A549 (cell line): ENCODE data around the gene PRF1. TPM values are rescaled to one million over a fixed set of nuclear protein-coding genes. Genes with fewer than 3 reads are reported as not detected.

Source experiments
- ATAC-seq, 2 experiments: fragments of 200-7000 bp in 1 of 2; fragments of >200 bp in 1 of 2; cut with Nextera tagmentation in 1 of 2; cut with Tn5 transposase in 1 of 2; 3 replicates each; pipeline versions ENCODE4 v1.8.0 to v1.9.1; 2018 to 2020; ENCODE audit warnings: mild to moderate bottlenecking in 1 of 2, moderate library complexity in 1 of 2
- CTCF ChIA-PET: fragments of 300-600 bp; sonication (Branson Sonifier 250); formaldehyde crosslinking; extraction: SDS; loops from one replicate; lab custom pipeline; 2021; ENCODE audit warnings: antibody characterized with exemption, inconsistent platforms; lab: Yijun Ruan, JAX
- POLR2A ChIA-PET: fragments of 350-600 bp; formaldehyde crosslinking; extraction: SDS; loops from one replicate; lab custom pipeline; 2021; ENCODE audit warnings: antibody characterized with exemption, inconsistent platforms; lab: Yijun Ruan, JAX
- DNase-seq, 2 experiments: peaks; one replicate each; pipeline versions ENCODE4 v3.0.0 to v3.0.0-alpha.2; 2011 to 2016; ENCODE audit warnings: low read depth in 1 of 2, low spot score in 1 of 2
- FAIRE-seq: peaks from 2 replicates; lab custom pipeline; 2011; peaks lifted over from hg19 to GRCh38; lab: Jason Lieb, UNC
- H3K27ac ChIP-seq, 2 experiments: fragments of >200 bp; sonication (Bioruptor Twin); formaldehyde crosslinking; 3 replicates each; pipeline ENCODE4 v1.5.1; 2016 to 2017
- H3K4me1 ChIP-seq: fragments of >200 bp; sonication (Bioruptor Twin); formaldehyde crosslinking; 3 replicates; pipeline ENCODE4 v1.6.1; 2016
- H3K4me2 ChIP-seq: fragments of >200 bp; sonication (Bioruptor Twin); formaldehyde crosslinking; 3 replicates; pipeline ENCODE4 v1.6.1; 2016
- H3K4me3 ChIP-seq: fragments of >200 bp; sonication (Bioruptor Twin); formaldehyde crosslinking; 3 replicates; pipeline ENCODE4 v1.5.1; 2016
- H3K9me3 ChIP-seq: fragments of >200 bp; sonication (Bioruptor Twin); formaldehyde crosslinking; 3 replicates; pipeline ENCODE4 v1.6.1; 2016
- CBX8 ChIP-seq: fragments of 200-600 bp; sonication (generic); IDR thresholded peaks from 2 replicates; pipeline ENCODE4 v1.6.1; 2016
- CHD2 ChIP-seq: fragments of 150-350 bp; IDR thresholded peaks from 2 replicates; pipeline ENCODE4 v1.6.1; 2014; ENCODE audit warnings: low read length; ENCODE audit not compliant: partially characterized antibody
- CTCF ChIP-seq: fragments of >200 bp; sonication (Bioruptor Twin); formaldehyde crosslinking; IDR thresholded peaks from 3 replicates; pipeline ENCODE4 v1.5.1; 2016
- EHF ChIP-seq: fragments of 250-450 bp; sonication (Bioruptor Pico); IDR thresholded peaks from 2 replicates; pipeline ENCODE4 v1.5.0; 2020; ENCODE audit warnings: mild to moderate bottlenecking
- EHMT2 ChIP-seq: fragments of 200-600 bp; sonication (generic); IDR thresholded peaks from 2 replicates; pipeline ENCODE4 v1.6.1; 2016; ENCODE audit warnings: antibody characterized with exemption, low read depth, mild to moderate bottlenecking, moderate library complexity
- ESRRA ChIP-seq: fragments of 150-350 bp; IDR thresholded peaks from 2 replicates; pipeline ENCODE4 v1.6.1; 2014; ENCODE audit warnings: mild to moderate bottlenecking, low read length, borderline replicate concordance
- FOXS1 ChIP-seq: fragments of 250-450 bp; sonication (Bioruptor Pico); IDR thresholded peaks from 2 replicates; pipeline ENCODE4 v1.5.0; 2020; ENCODE audit warnings: mild to moderate bottlenecking, moderate library complexity
- HMGXB4 ChIP-seq: fragments of 250-450 bp; sonication (Bioruptor Pico); IDR thresholded peaks from 2 replicates; pipeline ENCODE4 v1.5.0; 2021; ENCODE audit warnings: mild to moderate bottlenecking, moderate library complexity, borderline replicate concordance
- JUN ChIP-seq, 2 experiments: fragments of >200 bp; sonication (Bioruptor Twin); formaldehyde crosslinking; IDR thresholded peaks; 2 replicates in 1 of 2; 3 replicates in 1 of 2; pipeline ENCODE4 v1.6.1; 2016 to 2017
- KDM1A ChIP-seq: fragments of 200-600 bp; sonication (generic); IDR thresholded peaks from 2 replicates; pipeline ENCODE4 v1.6.1; 2016; ENCODE audit warnings: low read depth, mild to moderate bottlenecking
- KDM5A ChIP-seq: fragments of 200-600 bp; sonication (generic); IDR thresholded peaks from 2 replicates; pipeline ENCODE4 v1.6.1; 2016; ENCODE audit warnings: antibody characterized with exemption, mild to moderate bottlenecking
- RAD21 ChIP-seq, 2 experiments: fragments of >200 bp in 1 of 2; sonication (Bioruptor Twin) in 1 of 2; formaldehyde crosslinking in 1 of 2; IDR thresholded peaks in 1 of 2; conservative IDR thresholded peaks in 1 of 2; 2 replicates in 1 of 2; 3 replicates in 1 of 2; pipeline ENCODE4 v1.6.1; 2012 to 2018; ENCODE audit warnings: inconsistent platforms in 1 of 2
- REST ChIP-seq: fragments of 200-600 bp; sonication (generic); IDR thresholded peaks from 2 replicates; pipeline ENCODE4 v1.6.1; 2016; ENCODE audit warnings: antibody characterized with exemption, mild to moderate bottlenecking, moderate library complexity
- ZFP36 ChIP-seq: fragments of 450-650 bp; IDR thresholded peaks from 2 replicates; pipeline ENCODE4 v1.6.1; 2014; ENCODE audit warnings: borderline replicate concordance; ENCODE audit not compliant: partially characterized antibody
- WGBS: methylation state at CpG from one replicate; pipeline ENCODE4 v1.1.6; 2017; ENCODE audit errors: missing lambda C conversion rate; 5-methylcytosine and 5-hydroxymethylcytosine counted together
- polyA plus RNA-seq, 4 experiments: library from polyadenylated mRNA; depleted of rRNA in 3 of 4; stranded (reverse); fragments of >200 nt; fragmentation: RNase III in 1 of 4; extraction: RNeasy Plus Mini Kit Qiagen cat#74134 plus additional on column Dnase treatment in 1 of 4; gene quantifications; 2 replicates in 3 of 4; 3 replicates in 1 of 4; pipeline ENCODE4 v1.2.3, GENCODE V29; 2011 to 2017

PRF1 gene
- polyA plus RNA-seq, 2 of the 4 experiments (the other 2 are of a cell fraction): not detected

- FAIRE-seq (no peak), ATAC-seq (peak; percentile 33 to 56; a peak in 4 of 6 replicates), DNase-seq (peak in 1 of 2 experiments; percentile 13)
- 78% methylated on average over 12 of the region's 12 CpGs for WGBS
- 0 out of 3 replicates have a peak, but pooled peaks cover 4% of the 10 kb centered on the region for H3K4me1 ChIP-seq
- POLR2A ChIA-PET: interaction anchor here (0.7 kb wide), 1 partner anchor 430 kb away, joined by 4 read pairs; the partner anchor contains the start of gene TYSND1
- H3K9me3 ChIP-seq: no peaks in the 10 kb centered on the region
- H3K27ac ChIP-seq: no peak overlapping the region
- CTCF ChIA-PET: interaction anchor here (0.5 to 0.6 kb wide), 3 partner anchors 21 to 231 kb away, joined by 3 read pairs; no protein-coding TSS in a partner anchor
- no peak overlapping the region for H3K4me3 ChIP-seq
- no peak overlapping the region for H3K4me2 ChIP-seq
- TF ChIP-seq ZFP36 (no peak), KDM5A (no peak), EHF (CRISPR knock-in tag) (no peak), HMGXB4 (CRISPR knock-in tag) (no peak), FOXS1 (CRISPR knock-in tag) (no peak)
Measured at GRCh38 chr10:70575874-70576802, 26.4 kb downstream of the PRF1 start.

GRCh38 chr10:70575486-70575873 lies 27.1 kb downstream of the PRF1 start:
- no peaks in the 10 kb centered on the region for H3K9me3 ChIP-seq
- ChIA-PET POLR2A (no interaction called here), CTCF (interaction anchor here (0.6 kb wide), 2 partner anchors 52 to 232 kb away, joined by 3 read pairs; no protein-coding TSS in a partner anchor)
- TF ChIP-seq CTCF (no peak), RAD21 (conservative IDR thresholded peaks at IDR 0.05 in 1 of 2, IDR thresholded peaks at IDR 0.05 in 1 of 2) (no peak), CHD2 (no peak), REST (no peak), EHMT2 (no peak), KDM1A (no peak), JUN (IDR thresholded peaks at IDR 0.05) (no peak), ESRRA (no peak), CBX8 (no peak)
- 61% methylated on average over 3 of the region's 4 CpGs for WGBS
- H3K4me1 ChIP-seq: 0 out of 3 replicates have a peak, but pooled peaks cover 4% of the 10 kb centered on the region
- FAIRE-seq (no peak), ATAC-seq (peak; percentile 31 to 47; a peak in 3 of 6 replicates), DNase-seq (no peak)
- no peak overlapping the region for H3K4me3 ChIP-seq
- H3K27ac ChIP-seq: no peak overlapping the region
- H3K4me2 ChIP-seq: no peak overlapping the region
